ENCODE data around the gene DHRS13. TPM values are rescaled to one million over a fixed set of nuclear protein-coding genes. Genes with fewer than 3 reads are reported as not detected.
A peak's percentile ranks its signal among the peaks of the same experiment; 100 is the strongest.

Gene DHRS13
- polyA plus RNA-seq, 2 of the 4 experiments (the other 2 are of a cell fraction) = 4.8 to 7.0 TPM

GRCh38 chr17:28947639-28948038 lies 44.8 kb upstream of the DHRS13 start:
- H3K4me3 ChIP-seq = no peak overlapping the region
- H3K4me2 ChIP-seq = peak overlapping the region; percentile 84

GRCh38 chr17:28946239-28946638 lies 43.4 kb upstream of the DHRS13 start:
- Histone ChIP-seq H3K4me3 (no peak overlapping the region), H3K9me3 (no peaks in the 10 kb centered on the region), H3K4me2 (no peak overlapping the region), H3K4me1 (peaks cover 20% of the 10 kb centered on the region), H3K27ac (no peak overlapping the region)
- CTCF ChIA-PET = interaction anchor here (0.9 to 4.3 kb wide), 5 partner anchors 9 to 219 kb away, joined by 4 to 17 read pairs (median 8); no protein-coding TSS in a partner anchor
- TF ChIP-seq EP300 (IDR thresholded peaks at IDR 0.05) = no peak
- TF ChIP-seq HMGXB4 (CRISPR knock-in tag; IDR thresholded peaks at IDR 0.05; ENCODE audit: borderline replicate concordance) = no peak
- POLR2A ChIA-PET = no interaction called here
- no peak for DNase-seq (ENCODE audit: low read depth in 1 of 2, low spot score in 1 of 2)
- 82% methylated on average over 4 of the region's 4 CpGs for WGBS (ENCODE audit: missing lambda C conversion rate)
- ATAC-seq = no peak
- FAIRE-seq = no peak

More at GRCh38 chr17:28947639-28948038, 44.8 kb upstream of the DHRS13 start:
- POLR2A ChIA-PET = no interaction called here
- Histone ChIP-seq H3K4me1 (peaks cover 20% of the 10 kb centered on the region), H3K27ac (no peak overlapping the region), H3K9me3 (no peaks in the 10 kb centered on the region)
- FAIRE-seq = no peak
- DNase-seq (ENCODE audit: low read depth in 1 of 2, low spot score in 1 of 2) = no peak
- WGBS (ENCODE audit: missing lambda C conversion rate) = 74% methylated on average over 3 of the region's 3 CpGs
- TF ChIP-seq CHD2 (IDR thresholded peaks at IDR 0.05; ENCODE audit: low read length, partially characterized antibody) (no peak), CEBPB (IDR thresholded peaks at IDR 0.05) (no peak), RAD21 (conservative IDR thresholded peaks at IDR 0.05 in 1 of 2, IDR thresholded peaks at IDR 0.05 in 1 of 2) (no peak), POLR2AphosphoS2 (conservative IDR thresholded peaks at IDR 0.05; ENCODE audit: low read length) (no peak), MAZ (IDR thresholded peaks at IDR 0.05; ENCODE audit: borderline replicate concordance, low read depth, low read length) (no peak), ZSCAN20 (CRISPR knock-in tag; IDR thresholded peaks at IDR 0.05) (no peak)
- CTCF ChIA-PET = interaction anchor here (1.0 to 7.7 kb wide), 5 partner anchors 12 to 221 kb away, joined by 3 to 132 read pairs (median 20); partner anchors contain the start of genes NEK8 and TLCD1
- ATAC-seq = no peak

GRCh38 chr17:28944862-28945741 lies 42.2 kb upstream of the DHRS13 start:
- H3K9me3 ChIP-seq = no peaks in the 10 kb centered on the region
- DNase-seq (ENCODE audit: low read depth in 1 of 2, low spot score in 1 of 2) (no peak), ATAC-seq (no peak), FAIRE-seq (no peak)
- ChIA-PET CTCF (interaction anchor here (0.5 to 4.3 kb wide), 6 partner anchors 8 to 218 kb away, joined by 3 to 17 read pairs (median 4); no protein-coding TSS in a partner anchor), POLR2A (no interaction called here)
- no peak overlapping the region for H3K27ac ChIP-seq
- H3K4me3 ChIP-seq = no peak overlapping the region
- H3K4me1 ChIP-seq = peaks cover 20% of the 10 kb centered on the region
- H3K4me2 ChIP-seq = no peak overlapping the region
- TF ChIP-seq ZC3H11A (IDR thresholded peaks at IDR 0.05) (no peak), MAX (IDR thresholded peaks at IDR 0.05) (no peak), FOXS1 (CRISPR knock-in tag; IDR thresholded peaks at IDR 0.05) (no peak), MYC (IDR thresholded peaks at IDR 0.05; ENCODE audit: borderline replicate concordance, low read length) (no peak), JUNB (IDR thresholded peaks at IDR 0.05) (no peak), CTCF (IDR thresholded peaks at IDR 0.05) (no peak), ELK1 (IDR thresholded peaks at IDR 0.05; ENCODE audit: low read depth, low read length) (no peak)
- 90% methylated on average over 8 of the region's 8 CpGs for WGBS (ENCODE audit: missing lambda C conversion rate)

All from A549 (cell line).